Spleen (tissue), 11 donors: ENCODE data around the gene POLE. TPM values are rescaled to one million over a fixed set of nuclear protein-coding genes. Genes with fewer than 3 reads are reported as not detected.

Source experiments
- DNase-seq: peaks from one replicate; pipeline ENCODE4 v3.0.0-alpha.2; 2020
- H3K27ac ChIP-seq, 8 donors: fragments of 200-600 bp; sonication (generic) in 7 of 8; 1 replicate in 4 of 8; 2 replicates in 4 of 8; pipeline versions ENCODE4 v1.5.0 to v1.8.0; 2016 to 2021; ENCODE audit warnings: inconsistent platforms in 4 of 8, mild to moderate bottlenecking in 4 of 8, moderate library complexity in 1 of 8
- H3K27me3 ChIP-seq, 7 donors: fragments of 200-600 bp; sonication (generic) in 6 of 7; replicated peaks in 1 of 7; 1 replicate in 4 of 7; 2 replicates in 3 of 7; pipeline versions ENCODE4 v1.5.0 to v1.8.0; 2016 to 2021; ENCODE audit warnings: inconsistent platforms in 3 of 7, mild to moderate bottlenecking in 1 of 7
- H3K36me3 ChIP-seq, 6 donors: fragments of 200-600 bp; sonication (generic) in 5 of 6; 1 replicate in 4 of 6; 2 replicates in 2 of 6; pipeline versions ENCODE4 v1.5.0 to v1.8.0; 2016 to 2021; ENCODE audit warnings: inconsistent platforms in 2 of 6
- H3K4me1 ChIP-seq, 6 donors: fragments of 200-600 bp; sonication (generic) in 5 of 6; 1 replicate in 3 of 6; 2 replicates in 3 of 6; pipeline versions ENCODE4 v1.5.0 to v1.8.0; 2016 to 2021; ENCODE audit warnings: inconsistent platforms in 3 of 6
- H3K4me3 ChIP-seq, 8 donors: fragments of 200-600 bp; sonication (generic) in 7 of 8; 1 replicate in 4 of 8; 2 replicates in 4 of 8; pipeline versions ENCODE4 v1.5.0 to v1.8.0; 2016 to 2021; ENCODE audit warnings: inconsistent platforms in 4 of 8, mild to moderate bottlenecking in 4 of 8, moderate library complexity in 2 of 8
- H3K9me3 ChIP-seq, 8 donors: fragments of 200-600 bp; sonication (generic) in 7 of 8; 1 replicate in 4 of 8; 2 replicates in 4 of 8; pipeline versions ENCODE4 v1.5.0 to v1.8.0; 2016 to 2021; ENCODE audit warnings: inconsistent platforms in 4 of 8
- POLR2A ChIP-seq, 3 donors: fragments of 450-650 bp; IDR thresholded peaks; one replicate each; pipeline ENCODE4 v1.5.1; 2017; ENCODE audit warnings: antibody characterized with exemption in 3 of 3, mild to moderate bottlenecking in 1 of 3
- POLR2AphosphoS5 ChIP-seq, 3 donors: sonication (generic); formaldehyde crosslinking; IDR thresholded peaks; one replicate each; pipeline ENCODE4 v1.5.1; 2017; ENCODE audit warnings: antibody characterized with exemption in 3 of 3
- WGBS, 5 donors: extraction: QIAGEN DNeasy Blood & Tissue Kit in 3 of 5; methylation state at CpG; one replicate each; pipeline versions ENCODE4 v1.1.5 to v1.1.7; 2013 to 2018; 5-methylcytosine and 5-hydroxymethylcytosine counted together
- intact Hi-C: fragments of 100-400 bp; cut with DNase I; formaldehyde crosslinking; loops from one replicate; pipeline ENCODE4 v1.15.0; 2023; ENCODE audit warnings: low total_unique reads
- polyA plus RNA-seq, 3 donors: library from polyadenylated mRNA; stranded (reverse); fragments of 200-250 nt; gene quantifications; one replicate each; pipeline ENCODE4 v1.2.1, GENCODE V29; 2013
- total RNA-seq, 7 donors: library from RNA; depleted of rRNA in 3 of 7; stranded (reverse); fragments of >200 nt in 3 of 7; fragmentation: NEBNext Ultra II Directional in 4 of 7; extraction: Animal tissue kit (Norgen Biotek cat#: 25700) in 4 of 7; gene quantifications; one replicate each; pipeline versions ENCODE4 v1.1.0 to v1.2.1, GENCODE V29; 2016 to 2021
- TF ChIP-seq, protein P1 (sequence below), 11 experiments: fragments of 200-600 bp in 7 of 11; fragments of 450-650 bp in 4 of 11; sonication (generic) in 4 of 11; IDR thresholded peaks in 8 of 11; conservative IDR thresholded peaks in 3 of 11; 1 replicate in 7 of 11; 2 replicates in 4 of 11; pipeline versions ENCODE4 v1.4.0 to v1.8.0; 2016 to 2021; ENCODE audit warnings: antibody characterized with exemption in 11 of 11, inconsistent platforms in 4 of 11, mild to moderate bottlenecking in 1 of 11
- donor health status: healthy with polysubstance abuse.
- donor health status: DM: no; HTN: no; CAD: no; lungs with moderate emphysema.
- donor health status: DM: no; HTN: no; CAD: no.
- donor health status: Bipolar disorder and iron deficiency.
- donor health status: healthy.
- donor health status: DM: no; HTN: no; CAD: no.
- donor health status: DM: yes; HTN: yes; CAD: no.

Gene POLE
- total and polyA plus RNA-seq, 10 donors: 18.1 to 122 (median 89.4) TPM

DNA sequence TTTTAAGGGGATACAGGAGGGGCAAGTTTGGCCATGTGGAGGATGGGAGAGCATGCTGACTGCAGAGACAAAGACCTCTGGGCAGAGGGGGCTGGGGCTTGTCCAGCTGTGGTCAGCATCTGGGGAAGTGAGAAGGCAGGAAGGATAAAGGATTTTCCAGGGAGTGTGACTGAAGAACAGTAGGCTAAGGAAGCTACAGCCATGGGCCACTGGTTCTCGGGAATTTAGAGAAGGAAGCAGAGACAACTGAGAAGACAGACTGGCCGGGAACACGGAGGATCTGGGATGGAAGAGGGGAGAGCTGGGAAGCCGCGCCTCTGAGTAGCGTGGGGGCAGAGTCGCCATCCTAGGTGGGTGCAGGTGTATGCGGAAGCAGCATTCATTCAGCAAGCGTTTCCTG lies 16.5 kb upstream of the POLE start:
- intact Hi-C loops: no loop called here
- TF ChIP-seq POLR2AphosphoS5 (IDR thresholded peaks at IDR 0.05) (no peak), POLR2A (IDR thresholded peaks at IDR 0.05) (no peak)
- TF ChIP-seq, protein P1, sequence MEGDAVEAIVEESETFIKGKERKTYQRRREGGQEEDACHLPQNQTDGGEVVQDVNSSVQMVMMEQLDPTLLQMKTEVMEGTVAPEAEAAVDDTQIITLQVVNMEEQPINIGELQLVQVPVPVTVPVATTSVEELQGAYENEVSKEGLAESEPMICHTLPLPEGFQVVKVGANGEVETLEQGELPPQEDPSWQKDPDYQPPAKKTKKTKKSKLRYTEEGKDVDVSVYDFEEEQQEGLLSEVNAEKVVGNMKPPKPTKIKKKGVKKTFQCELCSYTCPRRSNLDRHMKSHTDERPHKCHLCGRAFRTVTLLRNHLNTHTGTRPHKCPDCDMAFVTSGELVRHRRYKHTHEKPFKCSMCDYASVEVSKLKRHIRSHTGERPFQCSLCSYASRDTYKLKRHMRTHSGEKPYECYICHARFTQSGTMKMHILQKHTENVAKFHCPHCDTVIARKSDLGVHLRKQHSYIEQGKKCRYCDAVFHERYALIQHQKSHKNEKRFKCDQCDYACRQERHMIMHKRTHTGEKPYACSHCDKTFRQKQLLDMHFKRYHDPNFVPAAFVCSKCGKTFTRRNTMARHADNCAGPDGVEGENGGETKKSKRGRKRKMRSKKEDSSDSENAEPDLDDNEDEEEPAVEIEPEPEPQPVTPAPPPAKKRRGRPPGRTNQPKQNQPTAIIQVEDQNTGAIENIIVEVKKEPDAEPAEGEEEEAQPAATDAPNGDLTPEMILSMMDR (IDR thresholded peaks at IDR 0.05 in 8 of 11, conservative IDR thresholded peaks at IDR 0.05 in 3 of 11): no peak
- Histone ChIP-seq H3K27me3 (no peaks in the 10 kb centered on the region), H3K36me3 (peaks cover 0 to 67% (median 4%) of the 10 kb centered on the region in 6 donors), H3K27ac (no peak overlapping the region), H3K4me3 (no peak overlapping the region), H3K9me3 (peaks cover 0 to 22% (median 11%) of the 10 kb centered on the region in 8 donors), H3K4me1 (peaks cover 0 to 15% (median 0%) of the 10 kb centered on the region in 6 donors)
- 91 to 96% (median 95%) methylated on average over 9 of the region's 9 CpGs for WGBS, 5 donors
- no peak for DNase-seq

DNA sequence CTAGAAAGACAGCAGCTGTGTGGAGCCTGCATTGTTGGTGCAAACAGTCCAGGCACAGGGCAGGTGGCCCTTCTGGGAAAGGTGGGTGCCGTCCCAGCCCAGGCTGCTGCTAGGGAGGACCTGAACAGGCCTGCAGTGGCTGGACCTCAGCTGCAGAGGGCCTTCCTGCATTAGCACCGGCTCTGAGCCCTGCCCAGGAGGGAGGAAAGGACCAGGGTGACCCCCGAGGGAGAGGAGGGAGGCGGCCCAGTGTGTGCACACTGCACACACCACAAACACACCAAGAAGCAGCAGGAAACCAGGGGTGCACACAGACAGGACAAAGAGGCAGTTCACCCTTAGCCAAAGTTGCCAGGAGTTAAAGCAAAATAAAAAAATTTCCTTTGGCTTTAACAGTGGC lies 15.5 kb upstream of the POLE start:
- WGBS, 5 donors: 71 to 100% (median 80%) methylated on average over 1 to 4 of the region's 4 CpGs
- intact Hi-C loops: no loop called here

DNA sequence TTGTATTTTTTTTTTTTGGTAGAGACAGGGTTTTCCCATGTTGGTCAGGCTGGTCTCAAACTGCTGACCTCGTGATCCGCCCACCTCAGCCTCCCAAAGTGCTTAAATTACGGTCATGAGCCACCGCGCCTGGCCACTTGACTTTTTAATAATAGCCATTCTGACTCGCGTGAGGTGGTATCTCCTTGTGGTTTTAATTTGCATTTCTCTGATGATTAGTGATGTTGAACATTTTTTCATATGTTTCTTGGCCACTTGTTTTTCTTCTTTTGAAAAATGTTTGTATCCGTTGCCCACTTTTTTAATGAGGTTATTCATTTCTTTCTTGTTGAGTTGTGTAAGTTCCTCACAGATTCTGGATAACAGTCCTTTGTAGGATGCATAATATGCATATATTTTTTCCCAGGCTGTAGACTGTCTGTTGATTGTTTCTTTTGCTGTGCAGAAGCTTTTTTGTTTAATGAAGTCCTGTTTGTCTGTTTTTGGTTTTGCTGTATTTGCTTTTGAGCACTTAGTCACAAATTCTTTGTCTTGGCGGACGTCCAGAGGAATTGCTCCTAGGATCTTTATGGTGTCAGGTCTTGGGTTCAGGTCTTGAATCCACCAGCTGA lies 13.2 kb upstream of the POLE start:
- DNase-seq: no peak
- Histone ChIP-seq H3K4me1 (peaks cover 0 to 15% (median 0%) of the 10 kb centered on the region in 6 donors), H3K4me3 (no peak overlapping the region), H3K36me3 (peaks cover 0 to 93% (median 12%) of the 10 kb centered on the region in 6 donors), H3K9me3 (no peaks in the 10 kb centered on the region), H3K27ac (no peak overlapping the region), H3K27me3 (no peaks in the 10 kb centered on the region)
- no peak for TF ChIP-seq POLR2A (IDR thresholded peaks at IDR 0.05)
- TF ChIP-seq, protein P1 (IDR thresholded peaks at IDR 0.05 in 8 of 11, conservative IDR thresholded peaks at IDR 0.05 in 3 of 11): no peak
- no peak for TF ChIP-seq POLR2AphosphoS5 (IDR thresholded peaks at IDR 0.05)
- WGBS, 5 donors: 70 to 87% (median 78%) methylated on average over 10 of the region's 10 CpGs
- intact Hi-C loops: no loop called here

More for the DNA sequence above, 15.5 kb upstream of the POLE start:
- Histone ChIP-seq H3K27ac (no peak overlapping the region), H3K9me3 (peaks cover 0 to 12% (median 3%) of the 10 kb centered on the region in 8 donors), H3K4me1 (peaks cover 0 to 15% (median 0%) of the 10 kb centered on the region in 6 donors), H3K36me3 (peaks cover 0 to 70% (median 9%) of the 10 kb centered on the region in 6 donors), H3K27me3 (no peaks in the 10 kb centered on the region), H3K4me3 (no peak overlapping the region)
- DNase-seq: no peak
- TF ChIP-seq POLR2AphosphoS5 (IDR thresholded peaks at IDR 0.05): no peak
- no peak for TF ChIP-seq POLR2A (IDR thresholded peaks at IDR 0.05)
- TF ChIP-seq, protein P1 (IDR thresholded peaks at IDR 0.05 in 8 of 11, conservative IDR thresholded peaks at IDR 0.05 in 3 of 11): no peak

DNA sequence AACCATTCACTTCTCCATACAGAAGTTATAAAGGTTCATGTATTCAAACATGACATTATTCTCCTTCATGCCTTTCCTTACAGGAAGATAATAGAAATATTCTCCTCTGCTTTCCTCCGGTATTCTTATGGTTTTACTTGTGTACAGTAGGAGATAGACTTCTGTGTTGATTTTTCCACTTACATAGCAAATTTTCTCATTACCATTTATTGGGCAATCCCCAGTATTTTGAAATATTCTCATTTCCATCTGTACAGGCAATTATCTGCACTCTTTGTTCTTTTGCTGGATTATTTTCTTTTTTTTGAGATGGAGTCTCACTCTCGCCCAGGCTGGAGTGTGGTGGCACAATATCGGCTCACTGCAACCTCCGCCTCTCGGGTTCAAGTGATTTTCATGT lies 11.2 kb upstream of the POLE start:
- 73 to 92% (median 83%) methylated on average over 5 of the region's 5 CpGs for WGBS, 5 donors
- H3K4me1 ChIP-seq: peaks cover 0 to 15% (median 0%) of the 10 kb centered on the region in 6 donors
- H3K9me3 ChIP-seq: no peaks in the 10 kb centered on the region
- no peak for DNase-seq
- no peaks in the 10 kb centered on the region for H3K27me3 ChIP-seq
- TF ChIP-seq, protein P1 (IDR thresholded peaks at IDR 0.05 in 8 of 11, conservative IDR thresholded peaks at IDR 0.05 in 3 of 11): no peak
- TF ChIP-seq POLR2AphosphoS5 (IDR thresholded peaks at IDR 0.05) (no peak), POLR2A (IDR thresholded peaks at IDR 0.05) (no peak)
- H3K36me3 ChIP-seq: peaks cover 0 to 79% (median 12%) of the 10 kb centered on the region in 6 donors
- intact Hi-C loops: no loop called here
- H3K27ac ChIP-seq: no peak overlapping the region
- H3K4me3 ChIP-seq: no peak overlapping the region
